ENCODE results near the gene XPOT.

DNA sequence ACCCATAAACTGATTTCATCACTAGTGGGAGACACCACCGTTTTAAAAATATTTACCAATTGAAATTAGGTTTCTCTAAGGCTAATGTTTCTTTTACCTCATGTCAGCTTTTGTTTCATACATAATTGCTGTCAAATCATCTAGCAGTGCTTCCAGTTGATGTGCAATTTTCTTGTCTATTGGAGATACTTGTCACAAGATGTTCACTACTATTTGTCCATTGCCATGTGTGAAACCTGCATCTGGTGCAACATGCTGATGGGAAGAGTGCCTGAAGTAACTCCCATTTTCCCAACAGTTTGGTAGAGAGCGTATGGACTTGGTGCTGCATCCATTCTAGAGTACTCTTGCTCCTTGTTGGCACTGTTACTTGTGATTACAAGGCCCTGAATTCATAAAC is 9.7 kb downstream of the XPOT start:
- no peak for TF ChIP-seq POLR2A (IDR thresholded peaks at IDR 0.05)
- TF ChIP-seq, protein P1, sequence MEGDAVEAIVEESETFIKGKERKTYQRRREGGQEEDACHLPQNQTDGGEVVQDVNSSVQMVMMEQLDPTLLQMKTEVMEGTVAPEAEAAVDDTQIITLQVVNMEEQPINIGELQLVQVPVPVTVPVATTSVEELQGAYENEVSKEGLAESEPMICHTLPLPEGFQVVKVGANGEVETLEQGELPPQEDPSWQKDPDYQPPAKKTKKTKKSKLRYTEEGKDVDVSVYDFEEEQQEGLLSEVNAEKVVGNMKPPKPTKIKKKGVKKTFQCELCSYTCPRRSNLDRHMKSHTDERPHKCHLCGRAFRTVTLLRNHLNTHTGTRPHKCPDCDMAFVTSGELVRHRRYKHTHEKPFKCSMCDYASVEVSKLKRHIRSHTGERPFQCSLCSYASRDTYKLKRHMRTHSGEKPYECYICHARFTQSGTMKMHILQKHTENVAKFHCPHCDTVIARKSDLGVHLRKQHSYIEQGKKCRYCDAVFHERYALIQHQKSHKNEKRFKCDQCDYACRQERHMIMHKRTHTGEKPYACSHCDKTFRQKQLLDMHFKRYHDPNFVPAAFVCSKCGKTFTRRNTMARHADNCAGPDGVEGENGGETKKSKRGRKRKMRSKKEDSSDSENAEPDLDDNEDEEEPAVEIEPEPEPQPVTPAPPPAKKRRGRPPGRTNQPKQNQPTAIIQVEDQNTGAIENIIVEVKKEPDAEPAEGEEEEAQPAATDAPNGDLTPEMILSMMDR (IDR thresholded peaks at IDR 0.05), result no peak

Measured in body of pancreas (tissue), 4 donors.